DMS 273 (cell line): ENCODE results near the gene KIFC1.

Experiments used
- DNase-seq: peaks from one replicate; lab custom pipeline; 2025; ENCODE audit not compliant: unreplicated experiment; lab: John Stamatoyannopoulos, UW

KIFC1 gene

GRCh38 chr6:33424855-33425667, 33.4 kb downstream of the KIFC1 start:
- peak; percentile 72 for DNase-seq

- peak; percentile 95 for DNase-seq
Measured at GRCh38 chr6:33425668-33426577, 34.3 kb downstream of the KIFC1 start.

- DNase-seq, result peak; percentile 67
Measured at GRCh38 chr6:33426590-33427511, 35.2 kb downstream of the KIFC1 start.

- peak; percentile 64 for DNase-seq
Measured at GRCh38 chr6:33427585-33428223, 36.1 kb downstream of the KIFC1 start.

GRCh38 chr6:33428224-33428965, 36.8 kb downstream of the KIFC1 start:
- DNase-seq, result peak; percentile 72

- DNase-seq, result peak; percentile 26
Measured at GRCh38 chr6:33428966-33429749, 37.5 kb downstream of the KIFC1 start.

- DNase-seq, result no peak
Measured at GRCh38 chr6:33429750-33430052, 38.1 kb downstream of the KIFC1 start.

- DNase-seq, result no peak
Measured at GRCh38 chr6:33430334-33430733, 38.7 kb downstream of the KIFC1 start.

- peak; percentile 81 for DNase-seq
Measured at GRCh38 chr6:33430991-33431879, 39.6 kb downstream of the KIFC1 start.

GRCh38 chr6:33431880-33432541, 40.4 kb downstream of the KIFC1 start:
- DNase-seq, result no peak

- no peak for DNase-seq
Measured at GRCh38 chr6:33432546-33432945, 40.9 kb downstream of the KIFC1 start.

GRCh38 chr6:33433001-33433543, 41.4 kb downstream of the KIFC1 start:
- no peak for DNase-seq

GRCh38 chr6:33433544-33434191, 42.0 kb downstream of the KIFC1 start:
- no peak for DNase-seq

GRCh38 chr6:33434961-33435360, 43.3 kb downstream of the KIFC1 start:
- DNase-seq, result no peak

GRCh38 chr6:33437666-33438065, 46.0 kb downstream of the KIFC1 start:
- DNase-seq, result no peak

GRCh38 chr6:33438978-33439594, 47.5 kb downstream of the KIFC1 start:
- DNase-seq, result no peak
